C4-2B (cell line): ENCODE measurements around the gene ARSB.

Experiments used
- H3K27ac ChIP-seq: fragments of 450-650 bp; 2 replicates; pipeline ENCODE4 v1.5.1; 2017
- ZFX ChIP-seq: fragments of 450-650 bp; IDR thresholded peaks from 2 replicates; pipeline ENCODE4 v1.6.1; 2017
- TF ChIP-seq, protein P1 (sequence below): fragments of 450-650 bp; conservative IDR thresholded peaks from 2 replicates; pipeline ENCODE4 v1.5.1; 2017; ENCODE audit warnings: mild to moderate bottlenecking

The ARSB gene

DNA sequence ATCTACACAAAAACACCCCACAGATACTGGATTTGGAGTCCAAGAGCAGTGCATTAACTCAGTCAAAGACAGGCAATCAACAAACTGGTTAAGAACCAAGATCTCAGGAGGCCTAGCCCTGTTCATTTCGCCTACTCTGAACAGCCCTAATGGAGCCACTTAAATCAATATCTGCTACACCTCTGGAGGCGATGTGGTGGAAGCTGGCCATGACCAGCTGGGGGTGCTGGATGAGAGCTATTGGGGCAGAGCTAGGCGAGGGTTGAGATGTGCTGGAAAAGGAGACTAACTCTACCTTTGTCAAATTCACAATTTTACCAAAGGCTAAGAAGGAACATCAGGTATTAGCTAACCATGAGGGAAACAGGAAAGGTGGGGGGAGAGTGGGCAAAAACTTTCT, 23.3 kb upstream of the ARSB start:
- H3K27ac ChIP-seq: no peak overlapping the region
- TF ChIP-seq ZFX: no peak
- TF ChIP-seq, protein P1, sequence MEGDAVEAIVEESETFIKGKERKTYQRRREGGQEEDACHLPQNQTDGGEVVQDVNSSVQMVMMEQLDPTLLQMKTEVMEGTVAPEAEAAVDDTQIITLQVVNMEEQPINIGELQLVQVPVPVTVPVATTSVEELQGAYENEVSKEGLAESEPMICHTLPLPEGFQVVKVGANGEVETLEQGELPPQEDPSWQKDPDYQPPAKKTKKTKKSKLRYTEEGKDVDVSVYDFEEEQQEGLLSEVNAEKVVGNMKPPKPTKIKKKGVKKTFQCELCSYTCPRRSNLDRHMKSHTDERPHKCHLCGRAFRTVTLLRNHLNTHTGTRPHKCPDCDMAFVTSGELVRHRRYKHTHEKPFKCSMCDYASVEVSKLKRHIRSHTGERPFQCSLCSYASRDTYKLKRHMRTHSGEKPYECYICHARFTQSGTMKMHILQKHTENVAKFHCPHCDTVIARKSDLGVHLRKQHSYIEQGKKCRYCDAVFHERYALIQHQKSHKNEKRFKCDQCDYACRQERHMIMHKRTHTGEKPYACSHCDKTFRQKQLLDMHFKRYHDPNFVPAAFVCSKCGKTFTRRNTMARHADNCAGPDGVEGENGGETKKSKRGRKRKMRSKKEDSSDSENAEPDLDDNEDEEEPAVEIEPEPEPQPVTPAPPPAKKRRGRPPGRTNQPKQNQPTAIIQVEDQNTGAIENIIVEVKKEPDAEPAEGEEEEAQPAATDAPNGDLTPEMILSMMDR: no peak

DNA sequence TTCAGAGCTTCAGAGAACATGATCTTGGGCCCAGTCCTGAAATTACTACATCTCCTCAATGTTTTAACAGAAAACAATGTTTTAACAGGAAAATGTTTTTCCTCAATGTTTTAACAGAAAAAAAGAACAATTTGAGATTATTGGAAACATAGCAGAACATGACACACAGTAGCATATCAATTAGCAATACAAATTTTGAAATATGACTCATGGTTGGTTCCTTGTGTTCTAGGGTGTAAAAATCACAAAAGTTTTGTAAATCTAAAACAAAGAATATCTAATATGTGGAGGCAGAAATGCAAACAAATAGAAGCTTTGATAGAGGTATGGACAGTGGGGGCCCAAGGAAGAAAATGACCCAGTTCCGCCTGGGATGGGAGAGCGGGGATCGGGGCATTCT, 22.8 kb upstream of the ARSB start:
- TF ChIP-seq ZFX: no peak
- TF ChIP-seq, protein P1: no peak
- no peak overlapping the region for H3K27ac ChIP-seq

DNA sequence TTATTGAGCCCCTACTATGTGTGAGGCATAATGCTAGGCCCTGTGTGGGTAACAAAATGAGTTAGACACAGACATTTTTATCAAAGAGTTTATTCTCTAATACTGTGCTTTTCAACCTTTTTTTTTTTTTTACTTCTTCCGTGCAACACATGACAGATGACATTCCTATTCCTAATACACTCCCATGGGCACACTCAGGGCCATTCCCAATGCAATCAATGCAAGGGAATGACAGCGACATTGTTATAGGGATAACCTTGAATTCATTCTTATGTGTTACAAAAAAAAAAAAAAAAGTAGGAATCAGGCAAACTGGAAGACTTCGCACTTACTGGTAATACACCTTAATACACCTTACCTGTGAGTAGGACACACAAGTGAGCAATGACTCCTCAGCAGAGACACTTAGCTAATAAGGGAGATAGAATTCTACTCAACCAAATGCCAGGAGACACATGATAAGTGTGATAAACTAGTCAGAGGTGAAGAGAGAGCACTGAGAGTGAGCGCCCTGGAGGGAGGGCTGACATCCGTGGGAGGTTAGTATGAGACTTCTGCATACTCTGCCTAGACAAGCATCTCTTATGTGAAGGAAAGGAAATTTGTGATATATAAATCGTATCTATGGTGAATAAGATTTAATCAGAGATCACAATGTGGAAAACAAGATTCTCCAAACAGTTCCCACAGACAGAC, 21.0 kb upstream of the ARSB start:
- H3K27ac ChIP-seq: no peak overlapping the region
- TF ChIP-seq, protein P1: no peak
- no peak for TF ChIP-seq ZFX

DNA sequence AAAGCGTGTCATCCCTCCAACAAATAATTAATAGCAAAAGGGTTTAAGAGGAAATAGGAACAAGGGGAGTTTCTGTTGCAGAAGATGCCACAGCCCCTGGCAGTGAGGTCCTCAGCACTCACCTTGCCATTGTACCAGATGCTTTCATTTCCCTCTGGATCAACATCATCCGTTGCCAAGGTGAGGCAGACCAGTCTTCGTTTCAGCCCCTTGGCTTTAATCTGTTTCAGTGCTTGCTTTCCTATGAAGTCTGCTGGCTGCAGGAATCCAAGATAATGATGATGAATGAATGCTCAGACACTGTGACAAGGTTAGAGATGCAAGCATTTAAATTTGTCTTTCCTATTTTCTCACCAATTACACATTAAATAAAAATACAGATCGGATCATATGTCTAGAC, 20.0 kb upstream of the ARSB start:
- TF ChIP-seq ZFX: no peak
- TF ChIP-seq, protein P1: no peak
- no peak overlapping the region for H3K27ac ChIP-seq

DNA sequence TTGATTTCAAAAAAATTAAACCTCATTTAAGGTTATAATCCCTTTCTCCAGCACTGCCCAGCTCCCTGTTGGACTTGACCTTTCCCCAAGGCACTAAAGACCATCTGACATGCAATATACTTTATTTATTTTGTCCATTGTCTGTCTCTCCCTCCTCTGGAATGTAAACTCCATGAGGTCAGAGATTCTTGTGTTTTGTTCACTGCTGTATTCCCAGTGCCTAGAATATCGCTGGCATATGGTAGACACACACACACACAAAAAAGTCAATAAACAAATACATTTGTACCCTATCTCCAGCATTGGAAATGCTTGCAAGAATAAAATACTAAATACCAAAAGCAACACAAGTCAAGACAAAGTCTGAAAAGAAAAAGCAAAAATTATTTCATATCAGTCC, 17.3 kb upstream of the ARSB start:
- no peak overlapping the region for H3K27ac ChIP-seq
- TF ChIP-seq, protein P1: no peak
- no peak for TF ChIP-seq ZFX

DNA sequence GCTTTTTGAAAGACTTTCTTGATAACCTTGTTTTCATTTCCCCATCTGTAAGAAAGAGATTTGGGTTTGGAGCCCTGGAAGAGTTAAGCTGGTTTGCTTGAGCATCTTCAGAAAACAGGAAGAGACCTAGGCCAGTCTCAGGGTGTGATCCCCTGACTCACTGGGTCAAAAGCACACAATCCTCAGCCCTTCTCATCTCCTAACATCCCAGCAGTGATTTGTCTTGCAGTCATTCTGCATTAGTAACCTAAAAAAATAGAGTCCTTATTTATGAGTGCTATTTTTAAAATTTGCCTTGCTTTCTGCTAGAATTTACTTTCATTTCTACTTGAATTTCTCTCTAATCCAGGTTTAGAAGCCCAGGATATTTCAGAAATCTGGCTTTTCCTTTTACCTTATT, 16.4 kb upstream of the ARSB start:
- no peak overlapping the region for H3K27ac ChIP-seq
- no peak for TF ChIP-seq ZFX
- TF ChIP-seq, protein P1: no peak

DNA sequence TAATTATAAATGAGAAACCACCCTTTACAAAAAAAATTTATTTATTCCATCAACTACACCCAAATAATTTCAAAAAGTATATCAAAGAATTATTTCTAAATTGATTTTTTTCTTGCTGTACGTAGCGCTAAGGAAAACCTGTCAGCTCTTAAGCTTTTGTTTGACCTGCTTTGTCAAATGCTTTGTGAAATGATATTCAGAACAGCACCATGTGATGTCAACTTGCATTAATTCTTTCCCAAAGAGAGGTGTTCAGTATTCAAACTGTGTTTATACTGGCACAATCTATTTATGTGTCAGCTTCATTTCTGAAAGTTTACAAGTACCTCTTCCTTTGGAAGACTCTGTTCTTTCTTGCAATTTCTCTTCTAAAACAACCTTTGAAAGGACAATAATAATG, 12.0 kb upstream of the ARSB start:
- H3K27ac ChIP-seq: no peak overlapping the region
- TF ChIP-seq, protein P1: no peak
- TF ChIP-seq ZFX: no peak
